A673 (cell line): Measurements from ENCODE around the gene DENND1A. TPM values are rescaled to one million over a fixed set of nuclear protein-coding genes. Genes with fewer than 3 reads are reported as not detected.

Experiments
- BruUV-seq: library from RNA; stranded (reverse); fragments of 400-500 nt; replicated peaks from 2 replicates; lab custom pipeline; 2021; lab: Mats Ljungman, UMichigan
- CTCF ChIA-PET: fragments of 300-600 bp; sonication (Branson Sonifier 250); formaldehyde crosslinking; loops from one replicate; lab custom pipeline; 2022; ENCODE audit warnings: antibody characterized with exemption; lab: Charles Lee
- POLR2A ChIA-PET: fragments of 300-600 bp; sonication (Branson Sonifier 250); formaldehyde crosslinking; loops from one replicate; lab custom pipeline; 2022; ENCODE audit warnings: antibody characterized with exemption; ENCODE audit not compliant: low non-redundant PET; lab: Charles Lee
- DNase-seq: peaks from one replicate; pipeline ENCODE4 v3.0.0-alpha.2; 2015; ENCODE audit warnings: low spot score
- H3K27ac ChIP-seq: fragments of 200-600 bp; sonication (generic); 2 replicates; pipeline ENCODE4 v1.5.1; 2016; ENCODE audit warnings: mixed run types, low read depth, mild to moderate bottlenecking, mixed read lengths, antibody characterized with exemption, low read length; ENCODE audit not compliant: poor library complexity, severe bottlenecking
- H3K27me3 ChIP-seq: fragments of 200-600 bp; sonication (generic); replicated peaks from 2 replicates; pipeline ENCODE4 v1.6.1; 2017; ENCODE audit warnings: mixed run types, low read depth, mild to moderate bottlenecking, mixed read lengths, antibody characterized with exemption, low read length; ENCODE audit not compliant: insufficient read depth, poor library complexity
- H3K36me3 ChIP-seq: fragments of 200-600 bp; sonication (generic); 2 replicates; pipeline ENCODE4 v1.6.1; 2016; ENCODE audit warnings: mixed run types, mild to moderate bottlenecking, mixed read lengths, antibody characterized with exemption, low read length; ENCODE audit not compliant: insufficient read depth, poor library complexity, severe bottlenecking
- H3K4me1 ChIP-seq: fragments of 200-600 bp; sonication (generic); 2 replicates; pipeline ENCODE4 v1.6.1; 2017; ENCODE audit warnings: mixed run types, mild to moderate bottlenecking, mixed read lengths, antibody characterized with exemption, low read length; ENCODE audit not compliant: insufficient read depth, poor library complexity, severe bottlenecking
- H3K4me3 ChIP-seq: fragments of 200-600 bp; sonication (generic); 2 replicates; pipeline ENCODE4 v1.5.1; 2016; ENCODE audit warnings: low read depth, mixed run types, mild to moderate bottlenecking, mixed read lengths, low read length; ENCODE audit not compliant: poor library complexity, severe bottlenecking
- H3K9me3 ChIP-seq: fragments of 200-600 bp; sonication (generic); 2 replicates; pipeline ENCODE4 v1.6.1; 2016; ENCODE audit warnings: mixed run types, low read depth, mild to moderate bottlenecking, mixed read lengths, antibody characterized with exemption, low read length; ENCODE audit not compliant: poor library complexity, severe bottlenecking
- EZH2 ChIP-seq: fragments of 200-600 bp; sonication (generic); IDR thresholded peaks from 2 replicates; pipeline ENCODE4 v1.6.1; 2017; ENCODE audit warnings: borderline replicate concordance, low read depth, mild to moderate bottlenecking, mixed read lengths, antibody characterized with exemption, low read length; ENCODE audit not compliant: poor library complexity, severe bottlenecking
- intact Hi-C: fragments of 100-400 bp; cut with micrococcal nuclease; formaldehyde crosslinking; loops from one replicate; pipeline ENCODE4 v1.10.0; 2022; ENCODE audit not compliant: unreplicated experiment
- total RNA-seq: library from RNA; stranded (reverse); gene quantifications from 2 replicates; pipeline ENCODE4 v1.2.3, GENCODE V29; 2021
- TF ChIP-seq, protein P1 (sequence below): fragments of 300-800, 200-600 bp; sonication (generic); conservative IDR thresholded peaks from 2 replicates; pipeline ENCODE4 v1.5.1; 2017; ENCODE audit warnings: low read depth, mild to moderate bottlenecking, antibody characterized with exemption, low read length, moderate library complexity, mixed read lengths

Gene DENND1A
- total RNA-seq, 1 experiment from 2014 or later: 12.0 TPM

DNA sequence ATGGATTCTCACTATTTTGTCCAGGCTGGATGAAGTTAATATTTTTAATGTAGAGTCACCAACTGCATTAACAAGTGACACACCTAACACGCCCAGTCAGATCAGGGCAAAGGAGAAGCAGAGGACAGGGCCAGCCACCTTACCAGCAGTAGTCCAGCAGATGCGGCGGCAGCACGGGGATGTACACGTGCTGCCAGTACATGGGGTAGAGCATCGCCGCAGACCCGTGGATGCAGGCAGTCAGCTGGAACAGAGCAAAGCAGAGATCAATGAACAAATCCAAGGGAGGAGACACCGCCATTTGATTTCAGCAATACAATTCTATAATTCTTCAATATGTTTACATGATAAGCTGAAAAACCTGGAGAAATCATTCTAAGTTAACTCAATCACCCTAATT lies 299.7 kb downstream of the DENND1A start:
- no peak overlapping the region for H3K27ac ChIP-seq
- DNase-seq: no peak
- POLR2A ChIA-PET: no interaction called here
- H3K27me3 ChIP-seq: no peaks in the 10 kb centered on the region
- no peak overlapping the region for H3K4me3 ChIP-seq
- H3K9me3 ChIP-seq: no peaks in the 10 kb centered on the region
- H3K36me3 ChIP-seq: no peaks in the 10 kb centered on the region
- no peaks in the 10 kb centered on the region for H3K4me1 ChIP-seq
- TF ChIP-seq EZH2: no peak
- TF ChIP-seq, protein P1, sequence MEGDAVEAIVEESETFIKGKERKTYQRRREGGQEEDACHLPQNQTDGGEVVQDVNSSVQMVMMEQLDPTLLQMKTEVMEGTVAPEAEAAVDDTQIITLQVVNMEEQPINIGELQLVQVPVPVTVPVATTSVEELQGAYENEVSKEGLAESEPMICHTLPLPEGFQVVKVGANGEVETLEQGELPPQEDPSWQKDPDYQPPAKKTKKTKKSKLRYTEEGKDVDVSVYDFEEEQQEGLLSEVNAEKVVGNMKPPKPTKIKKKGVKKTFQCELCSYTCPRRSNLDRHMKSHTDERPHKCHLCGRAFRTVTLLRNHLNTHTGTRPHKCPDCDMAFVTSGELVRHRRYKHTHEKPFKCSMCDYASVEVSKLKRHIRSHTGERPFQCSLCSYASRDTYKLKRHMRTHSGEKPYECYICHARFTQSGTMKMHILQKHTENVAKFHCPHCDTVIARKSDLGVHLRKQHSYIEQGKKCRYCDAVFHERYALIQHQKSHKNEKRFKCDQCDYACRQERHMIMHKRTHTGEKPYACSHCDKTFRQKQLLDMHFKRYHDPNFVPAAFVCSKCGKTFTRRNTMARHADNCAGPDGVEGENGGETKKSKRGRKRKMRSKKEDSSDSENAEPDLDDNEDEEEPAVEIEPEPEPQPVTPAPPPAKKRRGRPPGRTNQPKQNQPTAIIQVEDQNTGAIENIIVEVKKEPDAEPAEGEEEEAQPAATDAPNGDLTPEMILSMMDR: no peak
- CTCF ChIA-PET: no interaction called here
- intact Hi-C loops: no loop called here
- no TSS peak for BruUV-seq

DNA sequence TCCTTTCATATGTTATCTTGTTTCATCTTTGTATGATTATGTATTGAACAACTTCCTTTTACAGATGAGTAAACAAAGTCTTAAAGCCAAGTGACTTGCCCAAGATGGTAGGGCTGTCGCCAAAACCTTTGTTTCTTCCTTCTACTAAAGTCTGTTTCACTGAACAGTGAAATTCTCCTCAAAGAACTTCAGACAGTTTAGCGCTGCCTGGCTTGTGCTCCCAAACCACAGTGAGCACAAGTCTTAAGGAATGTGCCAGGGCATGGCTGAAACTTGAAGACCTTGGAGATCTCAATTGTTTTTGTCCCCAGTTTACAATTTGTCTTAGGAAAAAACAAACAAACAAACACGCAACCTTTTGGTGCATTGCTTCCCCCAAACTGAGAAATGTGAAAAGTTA lies 300.4 kb downstream of the DENND1A start:
- Histone ChIP-seq H3K27me3 (no peaks in the 10 kb centered on the region), H3K27ac (no peak overlapping the region), H3K4me3 (no peak overlapping the region), H3K9me3 (no peaks in the 10 kb centered on the region), H3K4me1 (no peaks in the 10 kb centered on the region), H3K36me3 (no peaks in the 10 kb centered on the region)
- DNase-seq: no peak
- ChIA-PET CTCF (no interaction called here), POLR2A (no interaction called here)
- intact Hi-C loops: no loop called here
- BruUV-seq: no TSS peak
- no peak for TF ChIP-seq EZH2

DNA sequence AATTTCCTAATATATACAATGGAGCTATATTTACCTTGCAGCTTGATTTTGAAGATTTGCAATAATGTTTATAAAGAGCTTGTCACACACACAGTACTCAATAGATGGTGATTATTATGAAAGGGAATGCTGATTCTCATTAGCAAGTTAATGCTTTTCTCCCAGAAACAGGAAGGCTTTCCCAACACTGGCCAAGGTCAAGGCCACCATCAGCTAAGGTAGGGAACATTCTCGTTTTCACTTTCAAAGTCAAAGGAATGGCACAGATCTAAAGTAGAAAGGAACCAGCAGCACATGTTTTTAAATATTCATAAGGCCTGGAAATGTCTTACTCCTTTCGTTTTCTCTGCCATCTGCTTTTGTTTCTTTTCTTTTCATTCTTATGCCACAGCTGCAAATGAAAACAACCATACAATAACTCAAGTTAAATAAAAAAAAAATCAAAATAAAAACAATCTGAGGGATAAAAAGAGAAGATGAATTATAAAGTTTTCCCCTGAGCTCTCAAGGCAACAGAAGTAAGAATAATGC lies 307.1 kb downstream of the DENND1A start:
- POLR2A ChIA-PET: no interaction called here
- Histone ChIP-seq H3K4me3 (no peak overlapping the region), H3K4me1 (no peaks in the 10 kb centered on the region), H3K27me3 (no peaks in the 10 kb centered on the region), H3K9me3 (no peaks in the 10 kb centered on the region), H3K27ac (no peak overlapping the region), H3K36me3 (no peaks in the 10 kb centered on the region)
- CTCF ChIA-PET: no interaction called here
- TF ChIP-seq, protein P1: no peak
- no peak for TF ChIP-seq EZH2
- DNase-seq: no peak
- BruUV-seq: no TSS peak
- intact Hi-C loops: no loop called here

DNA sequence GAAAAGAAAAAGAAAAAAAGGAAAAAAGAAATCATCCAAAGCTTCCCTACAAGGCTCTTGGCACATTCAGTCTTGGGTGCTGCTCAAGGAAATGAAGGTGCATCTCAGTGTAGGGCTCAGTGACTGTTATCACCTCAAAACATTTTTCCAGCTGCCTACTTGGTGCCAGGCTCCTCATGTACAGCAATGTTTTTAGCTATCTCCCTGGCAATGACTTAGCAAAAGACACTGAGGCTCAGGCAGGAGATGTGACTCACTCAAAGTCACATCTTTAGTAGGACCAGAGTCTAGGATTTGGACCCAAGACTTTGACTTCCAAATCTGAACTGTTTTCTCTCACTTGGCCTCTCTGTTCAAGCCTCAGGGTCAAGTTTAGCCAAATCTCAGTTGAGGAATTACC lies 309.7 kb downstream of the DENND1A start:
- Histone ChIP-seq H3K9me3 (no peaks in the 10 kb centered on the region), H3K36me3 (no peaks in the 10 kb centered on the region), H3K4me3 (no peak overlapping the region), H3K27me3 (no peaks in the 10 kb centered on the region), H3K27ac (no peak overlapping the region), H3K4me1 (no peaks in the 10 kb centered on the region)
- no TSS peak for BruUV-seq
- no peak for TF ChIP-seq EZH2
- TF ChIP-seq, protein P1: no peak
- intact Hi-C loops: no loop called here
- ChIA-PET CTCF (no interaction called here), POLR2A (no interaction called here)
- DNase-seq: no peak
